IMR-90 (cell line): ENCODE measurements around the gene OPTN. TPM values are rescaled to one million over a fixed set of nuclear protein-coding genes. Genes with fewer than 3 reads are reported as not detected.
A peak's percentile ranks its signal among the peaks of the same experiment; 100 is the strongest.

ENCODE experiments used
- ATAC-seq: fragments of 200-7000 bp; cut with Tn5 transposase; 2 replicates; pipeline ENCODE4 v1.9.1; 2020; ENCODE audit warnings: low read depth, mild to moderate bottlenecking, moderate library complexity
- BruUV-seq: library from RNA; stranded (reverse); fragments of 400-500 nt; replicated peaks from 2 replicates; lab custom pipeline; 2021; lab: Mats Ljungman, UMichigan
- CTCF ChIA-PET: fragments of 300-600 bp; formaldehyde crosslinking; extraction: SDS; loops from one replicate; lab custom pipeline; 2021; ENCODE audit warnings: antibody characterized with exemption; lab: Yijun Ruan, JAX
- POLR2A ChIA-PET: fragments of 300-600 bp; sonication (Branson Sonifier 250); formaldehyde crosslinking; loops from one replicate; lab custom pipeline; 2022; ENCODE audit warnings: antibody characterized with exemption; ENCODE audit not compliant: unreplicated experiment; lab: Charles Lee
- DNase-seq: peaks from one replicate; pipeline ENCODE4 v3.0.0; 2013
- H2AFZ ChIP-seq: replicated peaks from 2 replicates; pipeline ENCODE3; 2013; ENCODE audit warnings: low read length, mild to moderate bottlenecking; ENCODE audit not compliant: poor library complexity
- H2AK5ac ChIP-seq: 2 replicates; pipeline ENCODE4 v1.6.1; 2013; ENCODE audit warnings: low read depth, low read length, inconsistent platforms
- H2AK9ac ChIP-seq: replicated peaks from 2 replicates; pipeline ENCODE3; 2013; ENCODE audit warnings: mild to moderate bottlenecking, low read depth, low read length, moderate library complexity; ENCODE audit not compliant: poor library complexity
- H2BK120ac ChIP-seq: 2 replicates; pipeline ENCODE4 v1.6.1; 2013; ENCODE audit warnings: low read depth, low read length, inconsistent platforms
- H2BK15ac ChIP-seq: 3 replicates; pipeline ENCODE4 v1.6.1; 2013; ENCODE audit warnings: low read depth, low read length, inconsistent platforms
- H2BK20ac ChIP-seq: 2 replicates; pipeline ENCODE4 v1.6.1; 2013; ENCODE audit warnings: low read depth, mild to moderate bottlenecking, inconsistent platforms, low read length, moderate library complexity
- H2BK5ac ChIP-seq: 2 replicates; pipeline ENCODE4 v1.6.1; 2013; ENCODE audit warnings: mild to moderate bottlenecking, low read depth, low read length, inconsistent platforms; ENCODE audit not compliant: poor library complexity, severe bottlenecking
- H3K14ac ChIP-seq: replicated peaks from 2 replicates; pipeline ENCODE4 v1.6.1; 2013; ENCODE audit warnings: low read depth, low read length, inconsistent platforms
- H3K18ac ChIP-seq: 2 replicates; pipeline ENCODE4 v1.6.1; 2013; ENCODE audit warnings: low read depth, low read length, control low read depth
- H3K23ac ChIP-seq: 2 replicates; pipeline ENCODE4 v1.6.1; 2013; ENCODE audit warnings: low read depth, low read length, inconsistent platforms
- H3K27ac ChIP-seq: 2 replicates; pipeline ENCODE4 v1.5.1; 2013; ENCODE audit warnings: mild to moderate bottlenecking, control low read depth, low read length; ENCODE audit not compliant: insufficient read depth
- H3K27me3 ChIP-seq: 2 replicates; pipeline ENCODE4 v1.6.1; 2013; ENCODE audit warnings: low read length; ENCODE audit not compliant: control insufficient read depth, insufficient read depth
- H3K36me3 ChIP-seq: 2 replicates; pipeline ENCODE4 v1.6.1; 2013; ENCODE audit warnings: low read length, mixed read lengths; ENCODE audit not compliant: control insufficient read depth, insufficient read depth
- H3K4ac ChIP-seq: 2 replicates; pipeline ENCODE4 v1.6.1; 2013; ENCODE audit warnings: low read depth, low read length, inconsistent platforms
- H3K4me1 ChIP-seq: 2 replicates; pipeline ENCODE4 v1.6.1; 2013; ENCODE audit warnings: low read length, mixed read lengths; ENCODE audit not compliant: control insufficient read depth, insufficient read depth
- H3K4me2 ChIP-seq: 2 replicates; pipeline ENCODE4 v1.6.1; 2013; ENCODE audit warnings: low read depth, mild to moderate bottlenecking, control low read depth, low read length, moderate library complexity
- H3K4me3 ChIP-seq: 2 replicates; pipeline ENCODE4 v1.5.1; 2013; ENCODE audit warnings: low read depth, mild to moderate bottlenecking, control low read depth, low read length, moderate library complexity; ENCODE audit not compliant: insufficient read depth
- H3K56ac ChIP-seq: 2 replicates; pipeline ENCODE4 v1.6.1; 2013; ENCODE audit warnings: low read length, inconsistent platforms; ENCODE audit not compliant: insufficient read depth; ENCODE audit errors: extremely low read depth
- H3K79me1 ChIP-seq, 2 experiments: 2 replicates each; pipeline ENCODE4 v1.6.1; 2013; ENCODE audit warnings: low read length in 2 of 2, inconsistent platforms in 1 of 2, low read depth in 1 of 2
- H3K9ac ChIP-seq: 2 replicates; pipeline ENCODE4 v1.6.1; 2013; ENCODE audit warnings: low read depth, low read length, control low read depth
- H3K9me1 ChIP-seq: 2 replicates; pipeline ENCODE4 v1.6.1; 2013; ENCODE audit warnings: low read length, inconsistent platforms; ENCODE audit not compliant: insufficient read depth
- H3K9me3 ChIP-seq: 2 replicates; pipeline ENCODE4 v1.6.1; 2013; ENCODE audit warnings: low read length; ENCODE audit not compliant: control insufficient read depth, insufficient read depth
- H4K20me1 ChIP-seq: 2 replicates; pipeline ENCODE4 v1.6.1; 2013; ENCODE audit warnings: low read length, inconsistent platforms; ENCODE audit not compliant: insufficient read depth
- H4K5ac ChIP-seq: 2 replicates; pipeline ENCODE4 v1.6.1; 2013; ENCODE audit warnings: mild to moderate bottlenecking, low read depth, low read length, control low read depth
- H4K8ac ChIP-seq, 2 experiments: 2 replicates each; pipeline ENCODE4 v1.6.1; 2013; ENCODE audit warnings: low read depth in 2 of 2, low read length in 2 of 2, control low read depth in 1 of 2, inconsistent platforms in 1 of 2
- H4K91ac ChIP-seq: 2 replicates; pipeline ENCODE4 v1.6.1; 2013; ENCODE audit warnings: low read depth, low read length, inconsistent platforms; ENCODE audit not compliant: insufficient read depth
- CEBPB ChIP-seq: IDR thresholded peaks from 2 replicates; pipeline ENCODE4 v1.6.1; 2012; ENCODE audit warnings: low read depth, low read length, improper control_type of control experiment
- NFE2L2 ChIP-seq: fragments of 150-350 bp; IDR thresholded peaks from 2 replicates; pipeline ENCODE4 v1.6.1; 2016; ENCODE audit warnings: low read depth, mild to moderate bottlenecking, low read length
- POLR2A ChIP-seq: IDR thresholded peaks from 2 replicates; pipeline ENCODE4 v1.6.1; 2012; ENCODE audit warnings: mild to moderate bottlenecking, low read depth, low read length
- RCOR1 ChIP-seq: IDR thresholded peaks from 2 replicates; pipeline ENCODE4 v1.6.1; 2012; ENCODE audit warnings: mild to moderate bottlenecking, low read length, improper control_type of control experiment; ENCODE audit not compliant: insufficient replicate concordance
- SMC3 ChIP-seq: fragments of 150-350 bp; IDR thresholded peaks from 2 replicates; pipeline ENCODE4 v1.6.1; 2016; ENCODE audit warnings: low read depth, mild to moderate bottlenecking, antibody characterized with exemption, low read length, moderate library complexity
- USF2 ChIP-seq: fragments of 150-350 bp; IDR thresholded peaks from 2 replicates; pipeline ENCODE4 v1.6.1; 2017; ENCODE audit warnings: mild to moderate bottlenecking, antibody characterized with exemption, low read length, low read depth
- WGBS, 2 experiments: methylation state at CpG; one replicate each; pipeline versions ENCODE4 v1.1.5 to v1.1.7; 2013; ENCODE audit warnings: missing lambda C conversion rate in 2 of 2; ENCODE audit not compliant: insufficient read length in 1 of 2; ENCODE audit errors: extremely low coverage in 2 of 2; 5-methylcytosine and 5-hydroxymethylcytosine counted together
- dilution Hi-C: fragments of 300-500 bp; cut with HindIII; formaldehyde crosslinking; loops from one replicate; pipeline ENCODE4 v1.14.3; 2018; ENCODE audit warnings: low sequenced_read_pairs; ENCODE audit not compliant: unreplicated experiment
- in situ Hi-C: fragments of 300-500 bp; cut with MboI; formaldehyde crosslinking; loops from 3 replicates; pipeline ENCODE4 v1.14.3; 2019; ENCODE audit warnings: low sequenced_read_pairs, inconsistent platforms, mixed read lengths
- intact Hi-C: fragments of 100-400 bp; cut with micrococcal nuclease; formaldehyde crosslinking; loops from 2 replicates; pipeline ENCODE4 v1.10.0; 2022
- polyA plus RNA-seq, 3 experiments: library from polyadenylated mRNA; depleted of rRNA; stranded (reverse); fragments of >200 nt; gene quantifications; 2 replicates each; pipeline ENCODE4 v1.2.3, GENCODE V29; 2012; ENCODE audit warnings: low replicate concordance in 1 of 3
- total RNA-seq: library from RNA; depleted of rRNA; stranded (reverse); fragments of >200 nt; gene quantifications from 2 replicates; pipeline ENCODE4 v1.2.3, GENCODE V29; 2012

OPTN gene
- total and polyA plus RNA-seq, 2 of the 4 experiments (the other 2 are of a cell fraction) = 34.8 to 41.4 TPM

GRCh38 chr10:13136651-13137050 is 36.7 kb downstream of the OPTN start:
- Histone ChIP-seq H2AK5ac (no peak overlapping the region), H3K18ac (no peak overlapping the region), H3K4me3 (no peak overlapping the region), H3K79me1 (no peaks in the 10 kb centered on the region; a peak in 1 of 4 replicates), H2BK5ac (no peak overlapping the region), H2BK20ac (no peak overlapping the region), H4K91ac (no peak overlapping the region), H2BK120ac (no peak overlapping the region), H3K36me3 (peaks cover 48% of the 10 kb centered on the region), H3K27ac (no peak overlapping the region), H3K14ac (no peak overlapping the region), H3K4me1 (peaks cover 2% of the 10 kb centered on the region; the same call in 1 of the 2 replicates), H2AFZ (no peak overlapping the region), H4K5ac (no peak overlapping the region), H3K4me2 (no peak overlapping the region), H3K27me3 (no peaks in the 10 kb centered on the region), H4K8ac (no peak overlapping the region), H2BK15ac (no peak overlapping the region), H3K9ac (no peak overlapping the region), H3K9me1 (no peaks in the 10 kb centered on the region), H3K23ac (no peak overlapping the region), H3K56ac (no peak overlapping the region), H3K9me3 (no peaks in the 10 kb centered on the region), H2AK9ac (no peak overlapping the region), H3K4ac (no peak overlapping the region), H4K20me1 (no peaks in the 10 kb centered on the region)
- no TSS peak for BruUV-seq
- in situ Hi-C loops = no loop called here
- ATAC-seq = no peak
- DNase-seq = no peak
- TF ChIP-seq SMC3 (no peak), POLR2A (no peak), NFE2L2 (no peak), RCOR1 (no peak), USF2 (no peak), CEBPB (peak; percentile 52; the same call in 1 of the 2 replicates)
- intact Hi-C loops = no loop called here
- ChIA-PET CTCF (no interaction called here), POLR2A (no interaction called here)
- WGBS, 2 experiments = no CpG with 5 or more reads among the region's 8 CpGs
- dilution Hi-C loops = no loop called here
